ENCODE results near the gene FAM53B.

- TF ChIP-seq CTCF (IDR thresholded peaks at IDR 0.05): no peak
- TF ChIP-seq POLR2A (IDR thresholded peaks at IDR 0.05): no peak
Observed at GRCh38 chr10:124668517-124669051, 75.6 kb downstream of the FAM53B start.

All from breast epithelium (tissue), 3 donors.